ENCODE measurements around the gene LRRC71.

The LRRC71 gene

GRCh38 chr1:156892190-156893047 is 28.0 kb upstream of the LRRC71 start:
- in situ Hi-C loops (cut with HindIII; ENCODE audit: low sequenced_read_pairs): no loop called here

GRCh38 chr1:156893048-156893953 is 27.1 kb upstream of the LRRC71 start, which contains the start of gene PEAR1:
Gene PEAR1, plus strand, starts transcription at chr1:156893718. Its CDS starts 10,209 bp downstream, at chr1:156903927.
- in situ Hi-C loops (cut with HindIII; ENCODE audit: low sequenced_read_pairs): no loop called here

- in situ Hi-C loops (cut with HindIII; ENCODE audit: low sequenced_read_pairs): no loop called here
These were observed 26.4 kb upstream of the LRRC71 start for GRCh38 chr1:156894001-156894400.

GRCh38 chr1:156894711-156895454 is 25.5 kb upstream of the LRRC71 start:
- in situ Hi-C loops (cut with HindIII; ENCODE audit: low sequenced_read_pairs): no loop called here

GRCh38 chr1:156895455-156895812 is 25.0 kb upstream of the LRRC71 start:
- in situ Hi-C loops (cut with HindIII; ENCODE audit: low sequenced_read_pairs): no loop called here

GRCh38 chr1:156895927-156896326 is 24.5 kb upstream of the LRRC71 start:
- in situ Hi-C loops (cut with HindIII; ENCODE audit: low sequenced_read_pairs): no loop called here

GRCh38 chr1:156896490-156897033 is 23.9 kb upstream of the LRRC71 start:
- in situ Hi-C loops (cut with HindIII; ENCODE audit: low sequenced_read_pairs): no loop called here

- in situ Hi-C loops (cut with HindIII; ENCODE audit: low sequenced_read_pairs): no loop called here
These were observed 23.2 kb upstream of the LRRC71 start for GRCh38 chr1:156897078-156897825.

- in situ Hi-C loops (cut with HindIII; ENCODE audit: low sequenced_read_pairs): no loop called here
These were observed 22.3 kb upstream of the LRRC71 start for GRCh38 chr1:156898161-156898566.

- in situ Hi-C loops (cut with HindIII; ENCODE audit: low sequenced_read_pairs): no loop called here
These were observed 21.3 kb upstream of the LRRC71 start for GRCh38 chr1:156898971-156899664.

GRCh38 chr1:156899956-156900718 is 20.3 kb upstream of the LRRC71 start:
- in situ Hi-C loops (cut with HindIII; ENCODE audit: low sequenced_read_pairs): no loop called here

- in situ Hi-C loops (cut with HindIII; ENCODE audit: low sequenced_read_pairs): no loop called here
These were observed 19.4 kb upstream of the LRRC71 start for GRCh38 chr1:156900896-156901589.

GRCh38 chr1:156901590-156901900 is 18.9 kb upstream of the LRRC71 start:
- in situ Hi-C loops (cut with HindIII; ENCODE audit: low sequenced_read_pairs): no loop called here

- in situ Hi-C loops (cut with HindIII; ENCODE audit: low sequenced_read_pairs): no loop called here
These were observed 18.2 kb upstream of the LRRC71 start for GRCh38 chr1:156901966-156902915.

- in situ Hi-C loops (cut with HindIII; ENCODE audit: low sequenced_read_pairs): no loop called here
These were observed 16.9 kb upstream of the LRRC71 start for GRCh38 chr1:156903328-156904091.

GRCh38 chr1:156904187-156904959 is 16.1 kb upstream of the LRRC71 start:
- in situ Hi-C loops (cut with HindIII; ENCODE audit: low sequenced_read_pairs): no loop called here

Measured in DLD1 (cell line).